Activated CD4-positive, alpha-beta memory T cell treated with anti-CD3 and anti-CD28 coated beads, Interleukin-2, amount 10 ng/mL, durations not matched to agents 7 days and 5 days (primary cell): Measurements from ENCODE around the gene ARHGAP27. TPM values are rescaled to one million over a fixed set of nuclear protein-coding genes. Genes with fewer than 3 reads are reported as not detected.

Source experiments
- CTCF ChIA-PET: fragments of 350-600 bp; sonication (Branson Sonifier 250); formaldehyde crosslinking; loops from one replicate; lab custom pipeline; 2021; ENCODE audit warnings: antibody characterized with exemption, inconsistent platforms; lab: Charles Lee
- POLR2A ChIA-PET: fragments of 350-600 bp; sonication (Branson Sonifier 250); formaldehyde crosslinking; loops from one replicate; lab custom pipeline; 2021; ENCODE audit warnings: antibody characterized with exemption; lab: Charles Lee
- DNase-seq: peaks from one replicate; pipeline ENCODE4 v3.0.0-alpha.2; 2020
- H3K27ac Mint-ChIP-seq: one replicate; pipeline ENCODE4 v1.8.0; 2021; ENCODE audit warnings: mild to moderate bottlenecking, mixed read lengths
- H3K27me3 Mint-ChIP-seq: one replicate; pipeline ENCODE4 v1.8.0; 2021; ENCODE audit warnings: mixed read lengths
- H3K36me3 Mint-ChIP-seq: one replicate; pipeline ENCODE4 v1.8.0; 2021; ENCODE audit warnings: low read depth, mixed read lengths
- H3K4me1 Mint-ChIP-seq: one replicate; pipeline ENCODE4 v1.8.0; 2021; ENCODE audit warnings: mixed read lengths
- H3K4me3 Mint-ChIP-seq: one replicate; pipeline ENCODE4 v1.8.0; 2021; ENCODE audit warnings: mild to moderate bottlenecking, mixed read lengths
- H3K9me3 Mint-ChIP-seq: one replicate; pipeline ENCODE4 v1.8.0; 2021; ENCODE audit warnings: mixed read lengths
- total RNA-seq, 2 experiments: library from RNA; stranded (reverse); gene quantifications; one replicate each; pipeline ENCODE4 v1.2.3, GENCODE V29; 2021

Gene ARHGAP27
- total RNA-seq, 2 experiments from 2014 or later, result 81.4 to 84.4 TPM

DNA sequence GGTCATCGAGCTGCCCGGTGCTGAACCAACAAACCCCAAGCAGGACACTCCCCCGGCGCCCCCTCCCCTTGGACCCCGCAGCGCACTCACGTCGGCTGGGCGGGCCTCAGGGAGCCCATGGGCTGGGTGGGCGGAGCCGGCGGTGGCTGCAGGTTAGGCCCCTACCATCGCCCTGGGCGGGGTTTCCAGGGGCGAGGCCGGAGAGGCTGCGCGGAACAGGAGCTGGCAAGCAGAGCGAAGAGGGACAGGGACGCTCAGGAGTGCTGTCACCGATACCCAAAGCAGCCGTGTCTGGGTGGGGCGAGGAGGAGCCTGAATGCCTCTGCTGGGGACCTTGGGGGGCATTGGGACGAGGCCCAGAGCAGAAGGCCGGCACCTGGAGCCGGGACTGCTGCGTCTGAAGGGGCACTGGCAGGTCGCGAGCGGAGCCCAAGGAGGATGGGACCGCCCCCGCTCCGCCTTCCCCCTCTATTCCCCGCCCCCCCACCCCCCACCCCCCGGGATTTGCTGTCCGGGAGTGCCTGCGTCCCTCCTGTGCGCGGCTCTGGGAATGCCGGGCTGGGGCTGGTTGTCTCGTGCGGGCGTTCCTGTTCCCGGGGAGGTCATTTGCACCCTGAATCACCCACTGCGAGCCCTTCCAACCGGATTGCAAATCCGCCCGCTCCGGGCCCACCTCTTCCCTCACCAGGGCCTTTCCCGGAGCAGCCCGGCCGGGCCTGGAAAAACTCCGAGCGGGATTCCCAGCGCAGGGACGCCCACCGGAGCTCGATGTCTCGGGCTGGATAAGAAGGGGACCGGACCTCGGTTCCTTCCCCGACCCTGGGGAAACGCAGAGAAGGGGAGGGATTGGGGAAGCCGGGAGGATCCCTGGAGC is 902 bp downstream of the ARHGAP27 start:
- peak; percentile 88 for DNase-seq
- CTCF ChIA-PET, result no interaction called here
- POLR2A ChIA-PET, result interaction anchor here (0.7 to 1.7 kb wide), 6 partner anchors 15 to 206 kb away, joined by 3 to 5 read pairs (median 3); partner anchors contain the start of gene MAP3K14
- Mint-ChIP-seq H3K27ac (peak overlapping the region; percentile 66), H3K4me1 (peaks cover 31% of the 10 kb centered on the region), H3K9me3 (no peaks in the 10 kb centered on the region), H3K27me3 (no peaks in the 10 kb centered on the region), H3K4me3 (peak overlapping the region; percentile 88), H3K36me3 (peaks cover 24% of the 10 kb centered on the region)

DNA sequence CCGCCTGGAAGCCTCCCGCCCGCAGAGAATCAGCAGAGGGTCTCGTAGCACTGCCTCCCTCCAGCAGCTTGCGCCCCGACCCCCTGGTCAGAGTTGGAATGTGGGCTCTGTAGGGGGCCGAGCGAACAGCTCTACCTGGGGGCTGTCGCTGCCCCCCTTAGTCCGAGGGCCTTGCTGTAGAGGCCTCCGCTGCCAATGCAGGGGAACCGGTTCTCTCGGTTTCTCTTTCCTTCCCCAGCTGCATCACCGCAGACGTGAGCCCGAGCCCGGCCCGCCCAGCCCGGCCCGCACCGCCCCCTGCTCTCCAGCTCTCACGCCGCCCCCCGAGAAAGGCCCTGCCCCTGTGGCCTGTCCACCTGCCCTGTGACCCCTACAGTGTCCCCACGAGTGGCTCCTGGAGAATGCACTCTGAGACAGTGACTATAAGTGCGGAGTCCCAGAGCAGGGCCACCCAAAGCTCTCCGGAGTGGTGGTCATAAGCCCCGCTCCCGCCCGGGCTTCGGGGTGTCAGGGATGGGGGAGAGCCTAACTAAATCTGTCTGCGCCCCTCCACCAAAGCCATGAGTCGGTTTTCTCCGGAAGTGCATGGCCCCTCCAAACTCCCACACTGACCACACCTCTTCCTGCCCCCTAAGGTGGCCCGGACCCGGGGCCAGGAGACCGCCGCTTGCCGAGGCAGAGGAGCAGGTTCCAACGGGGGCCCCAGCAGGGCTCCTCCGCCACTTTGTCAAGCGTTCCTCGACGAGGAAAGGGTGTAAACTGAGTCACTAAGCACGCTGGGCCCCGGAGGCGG is 1.7 kb downstream of the ARHGAP27 start:
- H3K27me3 Mint-ChIP-seq, result no peaks in the 10 kb centered on the region
- H3K9me3 Mint-ChIP-seq, result no peaks in the 10 kb centered on the region
- ChIA-PET CTCF (no interaction called here), POLR2A (interaction anchor here (1.0 to 1.7 kb wide), 5 partner anchors 19 to 205 kb away, joined by 3 to 5 read pairs (median 3); partner anchors contain the start of gene MAP3K14)
- H3K36me3 Mint-ChIP-seq, result peaks cover 18% of the 10 kb centered on the region
- H3K27ac Mint-ChIP-seq, result peak overlapping the region; percentile 66
- H3K4me1 Mint-ChIP-seq, result peaks cover 33% of the 10 kb centered on the region
- peak overlapping the region; percentile 88 for H3K4me3 Mint-ChIP-seq
- peak; percentile 55 for DNase-seq

DNA sequence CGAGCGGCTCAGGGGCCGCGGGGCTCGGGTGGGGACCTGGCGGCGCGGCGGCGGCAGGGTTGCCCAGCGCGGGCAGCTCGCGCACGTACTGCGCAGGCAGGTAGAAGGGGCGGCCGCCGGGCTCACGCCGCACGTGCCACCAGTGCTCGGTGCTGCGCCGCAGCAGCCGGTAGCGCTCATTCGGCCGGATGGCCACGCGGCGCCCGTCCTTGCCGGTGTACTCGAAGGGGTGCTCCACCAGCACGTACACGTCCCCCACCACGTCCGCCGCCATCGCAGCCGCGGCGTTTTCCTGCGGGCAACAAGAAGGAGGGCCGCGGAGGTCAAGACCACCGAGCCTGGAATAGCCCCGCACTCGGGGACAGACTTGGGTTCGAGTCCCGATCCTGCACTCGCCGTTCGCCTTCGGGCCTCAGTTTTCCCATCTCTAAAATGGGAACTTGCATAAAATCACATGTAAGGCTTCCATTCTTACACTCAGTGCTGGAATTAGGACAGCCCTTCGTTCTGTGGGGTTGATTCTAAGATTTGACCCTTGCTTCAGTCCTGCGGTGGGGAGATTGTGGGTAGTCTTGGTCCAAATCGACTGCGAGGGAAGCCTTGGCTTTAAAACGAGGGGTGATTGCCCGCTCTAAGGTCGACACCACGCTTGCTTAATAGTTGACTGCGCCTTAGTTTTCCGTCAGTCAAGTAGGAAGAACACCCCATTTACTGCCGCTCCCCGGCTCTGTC is 2.5 kb downstream of the ARHGAP27 start:
- ChIA-PET POLR2A (interaction anchor here (1.1 to 1.7 kb wide), 3 partner anchors 21 to 205 kb away, joined by 3 to 5 read pairs (median 4); no protein-coding TSS in a partner anchor), CTCF (no interaction called here)
- Mint-ChIP-seq H3K4me3 (peak overlapping the region; percentile 88), H3K27ac (no peak overlapping the region), H3K36me3 (peaks cover 18% of the 10 kb centered on the region), H3K27me3 (no peaks in the 10 kb centered on the region), H3K4me1 (peaks cover 33% of the 10 kb centered on the region), H3K9me3 (no peaks in the 10 kb centered on the region)
- no peak for DNase-seq

DNA sequence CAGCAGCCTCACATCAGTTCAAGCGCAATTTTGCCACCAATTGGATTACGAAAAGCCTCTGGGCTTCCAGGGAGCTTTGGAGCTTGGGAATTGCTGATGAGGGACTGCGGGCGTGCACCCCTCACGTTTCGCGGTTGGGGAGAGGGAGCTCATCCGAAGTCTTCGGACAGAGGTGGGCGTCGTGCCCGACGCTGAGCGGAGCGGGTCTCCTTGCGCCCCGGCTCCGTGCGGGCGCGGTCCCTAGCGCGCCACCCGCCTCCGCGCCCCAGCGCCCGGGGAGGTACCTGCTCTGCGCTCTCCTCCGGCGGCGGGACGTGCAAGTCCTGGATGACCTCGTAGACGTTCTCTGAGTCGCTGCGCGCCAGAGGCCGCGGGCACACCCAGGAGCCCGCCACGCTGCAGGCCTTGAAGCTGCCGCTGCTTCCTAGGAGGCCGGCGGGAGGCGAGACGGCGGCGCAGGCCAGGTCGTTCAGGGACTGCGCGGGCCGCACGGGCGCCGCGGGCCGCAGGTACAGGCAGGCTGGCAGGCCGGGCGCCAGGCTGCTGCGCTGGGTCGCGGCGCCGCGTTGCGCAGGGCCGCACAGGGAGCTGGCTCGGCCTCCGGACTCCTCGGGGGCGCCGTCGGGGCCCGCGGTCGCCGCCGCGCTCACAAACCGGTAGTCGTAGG is 3.2 kb downstream of the ARHGAP27 start:
- DNase-seq, result no peak
- Mint-ChIP-seq H3K4me1 (peaks cover 33% of the 10 kb centered on the region), H3K4me3 (no peak overlapping the region), H3K27ac (no peak overlapping the region), H3K9me3 (no peaks in the 10 kb centered on the region), H3K36me3 (peaks cover 18% of the 10 kb centered on the region), H3K27me3 (no peaks in the 10 kb centered on the region)
- CTCF ChIA-PET, result interaction anchor here (1.3 kb wide), 1 partner anchor 17 kb away, joined by 4 read pairs; no protein-coding TSS in a partner anchor
- POLR2A ChIA-PET, result interaction anchor here (1.1 kb wide), 1 partner anchor 15 kb away, joined by 3 read pairs; no protein-coding TSS in a partner anchor

DNA sequence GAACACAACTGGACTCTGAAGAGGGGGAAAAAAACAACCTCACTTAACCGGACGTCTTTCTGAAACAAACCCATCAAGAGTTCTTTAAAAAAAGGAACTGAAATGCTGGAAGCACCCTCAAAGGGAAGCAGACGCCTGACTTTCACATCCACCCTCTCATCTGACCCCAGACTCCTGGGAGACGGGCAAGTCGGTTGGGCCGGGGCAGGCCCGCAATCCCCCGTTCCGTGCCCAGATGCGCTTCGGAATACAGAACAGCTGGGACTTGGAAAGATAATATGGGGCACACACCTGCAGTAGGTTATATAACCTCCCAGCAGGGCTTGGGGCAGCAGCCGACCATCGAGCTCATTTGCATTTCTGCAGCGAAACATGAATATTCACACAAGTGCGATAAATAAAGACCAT is 3.7 kb downstream of the ARHGAP27 start:
- DNase-seq, result no peak
- H3K9me3 Mint-ChIP-seq, result no peaks in the 10 kb centered on the region
- peaks cover 33% of the 10 kb centered on the region for H3K4me1 Mint-ChIP-seq
- peaks cover 18% of the 10 kb centered on the region for H3K36me3 Mint-ChIP-seq
- POLR2A ChIA-PET, result interaction anchor here (1.1 kb wide), 1 partner anchor 14 kb away, joined by 3 read pairs; no protein-coding TSS in a partner anchor
- CTCF ChIA-PET, result interaction anchor here (0.7 to 1.9 kb wide), 6 partner anchors 17 to 201 kb away, joined by 3 to 7 read pairs (median 4); no protein-coding TSS in a partner anchor
- H3K27me3 Mint-ChIP-seq, result no peaks in the 10 kb centered on the region
- no peak overlapping the region for H3K27ac Mint-ChIP-seq
- no peak overlapping the region for H3K4me3 Mint-ChIP-seq

DNA sequence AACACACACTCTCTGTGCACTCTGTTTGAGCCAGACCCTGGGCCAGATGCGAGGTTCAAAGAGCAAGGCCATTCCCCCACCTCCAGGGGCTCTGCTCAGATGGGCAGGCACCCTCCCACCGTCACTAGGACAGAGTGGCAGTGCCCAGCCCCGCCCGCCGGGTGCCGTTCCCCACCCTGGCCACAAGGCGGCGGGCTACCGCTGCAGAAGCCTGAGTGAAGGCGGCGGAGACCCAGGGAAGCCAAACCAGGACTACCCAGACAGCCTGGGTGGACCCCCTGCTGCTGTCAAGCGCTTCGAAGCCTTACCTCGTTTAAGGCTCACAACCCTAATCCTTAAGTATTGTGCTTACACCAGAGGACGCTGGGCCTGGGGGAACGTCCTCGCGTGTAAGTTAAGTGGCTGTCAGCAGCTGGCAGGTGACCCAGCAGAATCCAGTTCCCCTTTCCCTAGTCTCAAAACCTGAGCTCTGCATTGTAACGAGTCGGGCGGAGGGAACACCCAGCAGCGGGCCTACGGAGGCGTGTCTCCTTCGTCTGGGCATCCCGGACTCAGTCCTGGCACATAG is 4.5 kb downstream of the ARHGAP27 start:
- POLR2A ChIA-PET, result no interaction called here
- no peak overlapping the region for H3K27ac Mint-ChIP-seq
- no peaks in the 10 kb centered on the region for H3K9me3 Mint-ChIP-seq
- no peaks in the 10 kb centered on the region for H3K27me3 Mint-ChIP-seq
- H3K36me3 Mint-ChIP-seq, result peaks cover 23% of the 10 kb centered on the region
- peak; percentile 84 for DNase-seq
- H3K4me3 Mint-ChIP-seq, result peak overlapping the region; percentile 7
- CTCF ChIA-PET, result interaction anchor here (0.7 to 1.9 kb wide), 7 partner anchors 16 to 200 kb away, joined by 3 to 7 read pairs (median 4); no protein-coding TSS in a partner anchor
- peaks cover 32% of the 10 kb centered on the region for H3K4me1 Mint-ChIP-seq

DNA sequence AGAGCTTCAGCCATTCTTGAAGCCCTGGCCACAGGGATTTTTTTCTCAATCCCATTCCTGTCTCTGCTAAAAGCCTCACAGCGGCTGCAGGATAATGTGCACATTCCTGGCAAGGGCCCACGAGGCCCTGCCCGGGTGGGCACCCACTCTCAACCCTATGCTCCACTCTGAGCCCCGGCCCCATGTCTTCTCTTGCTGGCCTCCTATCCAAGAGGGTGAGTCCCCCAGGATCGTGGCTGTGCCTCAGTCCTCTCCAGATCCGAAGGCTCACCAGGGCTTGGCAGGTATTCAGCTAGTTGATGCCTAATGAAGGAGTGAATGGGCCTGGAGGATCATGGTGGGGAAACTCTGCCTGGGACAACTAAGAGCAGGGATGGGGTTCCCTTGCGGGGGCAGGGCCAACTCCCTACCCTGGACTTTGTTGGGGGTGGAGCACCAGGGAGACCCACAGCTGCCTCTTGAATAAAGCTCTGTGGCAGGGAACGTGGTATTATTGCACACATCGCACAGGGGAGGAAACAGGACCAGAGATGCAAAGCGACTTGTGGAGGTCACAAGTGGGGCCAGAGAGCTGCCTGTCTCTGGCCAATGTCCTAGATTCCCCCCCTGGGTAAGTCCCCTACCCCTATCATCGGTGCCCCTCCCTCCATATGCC is 5.4 kb downstream of the ARHGAP27 start:
- no peak for DNase-seq
- ChIA-PET CTCF (interaction anchor here (1.2 to 1.9 kb wide), 3 partner anchors 19 to 166 kb away, joined by 3 to 7 read pairs (median 4); no protein-coding TSS in a partner anchor), POLR2A (no interaction called here)
- no peaks in the 10 kb centered on the region for H3K9me3 Mint-ChIP-seq
- H3K36me3 Mint-ChIP-seq, result peaks cover 25% of the 10 kb centered on the region
- H3K4me3 Mint-ChIP-seq, result no peak overlapping the region
- H3K27ac Mint-ChIP-seq, result no peak overlapping the region
- no peaks in the 10 kb centered on the region for H3K27me3 Mint-ChIP-seq
- peaks cover 28% of the 10 kb centered on the region for H3K4me1 Mint-ChIP-seq

DNA sequence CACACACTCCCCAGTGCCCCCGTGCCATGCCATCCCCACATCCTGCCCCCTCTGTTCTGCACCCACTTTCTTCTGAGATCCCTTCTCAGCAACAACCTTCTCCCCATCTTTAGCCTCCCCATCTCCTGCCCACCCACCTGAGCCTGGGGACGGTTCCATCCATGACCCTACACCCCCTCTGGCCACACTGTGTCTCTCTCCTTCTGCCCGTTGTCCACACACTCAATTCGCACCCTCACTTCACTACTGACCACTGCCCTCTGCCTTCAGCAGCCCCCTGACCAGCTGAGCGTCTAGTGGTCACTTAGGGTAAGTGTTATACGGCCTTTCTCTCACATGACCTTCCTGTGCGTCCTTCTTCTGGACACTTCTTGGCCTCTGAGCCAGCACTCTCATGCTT is 6.1 kb downstream of the ARHGAP27 start:
- no peak overlapping the region for H3K4me3 Mint-ChIP-seq
- CTCF ChIA-PET, result no interaction called here
- POLR2A ChIA-PET, result interaction anchor here (0.7 kb wide), 1 partner anchor 14 kb away, joined by 3 read pairs; no protein-coding TSS in a partner anchor

DNA sequence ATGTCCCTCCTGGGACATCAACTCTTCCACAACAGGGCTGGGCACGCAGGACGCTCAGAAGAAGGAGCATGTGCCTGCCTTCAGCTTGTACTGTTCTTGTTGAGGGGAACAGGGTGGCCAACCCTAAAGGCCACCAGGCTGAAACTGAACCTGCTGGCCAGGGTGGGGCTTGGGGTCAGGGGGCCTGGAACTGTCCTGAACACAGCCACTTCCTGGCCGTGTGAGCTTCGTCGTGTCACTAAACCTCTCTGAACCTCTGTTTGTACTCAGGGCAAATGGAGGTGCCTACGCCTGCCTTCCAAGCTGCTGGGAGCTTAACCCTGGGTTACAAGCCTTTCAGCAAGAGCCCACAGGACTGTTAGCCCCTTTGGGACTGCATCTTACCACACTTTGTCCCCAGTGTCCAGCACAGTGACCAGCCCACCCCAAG is 6.7 kb downstream of the ARHGAP27 start:
- H3K4me1 Mint-ChIP-seq, result peaks cover 27% of the 10 kb centered on the region
- DNase-seq, result no peak
- ChIA-PET POLR2A (interaction anchor here (0.7 kb wide), 1 partner anchor 13 kb away, joined by 3 read pairs; no protein-coding TSS in a partner anchor), CTCF (no interaction called here)
- no peaks in the 10 kb centered on the region for H3K9me3 Mint-ChIP-seq
- no peak overlapping the region for H3K27ac Mint-ChIP-seq
- peaks cover 27% of the 10 kb centered on the region for H3K36me3 Mint-ChIP-seq
- H3K27me3 Mint-ChIP-seq, result no peaks in the 10 kb centered on the region
- H3K4me3 Mint-ChIP-seq, result no peak overlapping the region

More for the DNA sequence above, 6.1 kb downstream of the ARHGAP27 start:
- Mint-ChIP-seq H3K27me3 (no peaks in the 10 kb centered on the region), H3K9me3 (no peaks in the 10 kb centered on the region), H3K4me1 (peaks cover 28% of the 10 kb centered on the region), H3K27ac (no peak overlapping the region), H3K36me3 (peaks cover 27% of the 10 kb centered on the region)
- no peak for DNase-seq

DNA sequence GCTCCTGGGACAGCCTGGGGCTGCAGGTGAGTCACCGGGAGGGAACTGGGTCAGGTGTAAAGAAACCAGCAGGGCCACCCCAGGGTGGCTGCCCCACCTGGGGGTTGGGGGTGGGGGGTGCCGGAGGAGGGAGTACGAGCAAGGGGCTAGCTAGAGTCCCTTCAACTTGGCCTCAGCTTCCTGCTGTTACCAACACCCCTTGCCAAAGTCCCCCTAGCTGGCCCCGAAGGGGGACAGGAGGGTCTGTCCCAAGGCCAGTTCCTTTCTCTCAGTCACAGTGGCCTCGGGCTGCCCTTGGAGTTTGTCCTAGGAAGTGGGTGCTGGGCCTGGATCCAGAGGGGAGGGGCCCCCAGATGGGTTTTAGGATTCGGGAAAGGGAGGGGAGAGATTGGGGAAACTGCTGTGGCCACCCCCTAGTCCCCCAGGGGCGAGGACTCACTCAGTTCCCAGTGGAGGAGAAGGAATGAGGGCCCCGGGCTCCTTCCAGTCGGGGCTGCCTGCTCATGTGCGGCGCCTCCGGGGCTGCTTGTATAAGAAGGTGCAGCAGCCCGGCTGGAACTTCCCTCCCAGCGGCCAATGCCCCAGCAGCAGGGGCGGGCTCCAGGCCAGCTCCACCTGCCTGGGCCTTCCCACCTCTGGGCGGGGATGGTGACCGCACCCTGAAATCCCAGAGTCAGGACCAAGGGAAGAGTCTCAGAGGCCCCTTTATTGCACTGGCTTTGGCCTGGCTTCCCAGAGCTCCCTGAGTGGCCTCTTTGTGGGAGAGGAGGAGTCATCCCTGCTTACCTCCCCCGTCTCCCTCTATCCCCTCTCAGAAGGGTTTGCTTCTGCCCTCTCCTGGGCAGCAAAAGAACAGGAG is 7.3 kb downstream of the ARHGAP27 start:
- Mint-ChIP-seq H3K4me1 (peaks cover 20% of the 10 kb centered on the region), H3K4me3 (no peak overlapping the region), H3K27ac (no peak overlapping the region), H3K36me3 (peaks cover 23% of the 10 kb centered on the region), H3K27me3 (no peaks in the 10 kb centered on the region), H3K9me3 (no peaks in the 10 kb centered on the region)
- ChIA-PET POLR2A (interaction anchor here (0.7 kb wide), 1 partner anchor 13 kb away, joined by 3 read pairs; no protein-coding TSS in a partner anchor), CTCF (no interaction called here)
- no peak for DNase-seq
